Aorta (tissue), 5 donors: ENCODE data around the gene CCDC142. TPM values are rescaled to one million over a fixed set of nuclear protein-coding genes. Genes with fewer than 3 reads are reported as not detected.

Experiments
- ATAC-seq: fragments of 200-7000 bp; cut with Tn5 transposase; one replicate; pipeline ENCODE4 v1.9.1; 2022; ENCODE audit warnings: moderate library complexity; ENCODE audit not compliant: low FRiP score
- DNase-seq, 2 donors: peaks; one replicate each; pipeline ENCODE4 v3.0.0-alpha.2; 2020
- H3K27ac ChIP-seq, 2 donors: one replicate each; pipeline ENCODE4 v1.5.1; 2013; ENCODE audit warnings: low read length in 2 of 2, mild to moderate bottlenecking in 2 of 2, moderate library complexity in 2 of 2, control low read depth in 1 of 2, inconsistent platforms in 1 of 2, low read depth in 1 of 2
- H3K27me3 ChIP-seq, 2 donors: one replicate each; pipeline ENCODE4 v1.6.1; 2013; ENCODE audit warnings: control low read depth in 1 of 2, low read length in 1 of 2, mild to moderate bottlenecking in 1 of 2, moderate library complexity in 1 of 2; ENCODE audit not compliant: insufficient read depth in 2 of 2, control insufficient read depth in 1 of 2
- H3K36me3 ChIP-seq, 2 donors: one replicate each; pipeline ENCODE4 v1.6.1; 2013; ENCODE audit warnings: control low read depth in 1 of 2, low read length in 1 of 2, mild to moderate bottlenecking in 1 of 2; ENCODE audit not compliant: insufficient read depth in 2 of 2, control insufficient read depth in 1 of 2
- H3K4me1 ChIP-seq, 2 donors: one replicate each; pipeline ENCODE4 v1.6.1; 2013; ENCODE audit warnings: low read length in 2 of 2, control low read depth in 1 of 2, mild to moderate bottlenecking in 1 of 2, moderate library complexity in 1 of 2; ENCODE audit not compliant: insufficient read depth in 2 of 2, control insufficient read depth in 1 of 2
- H3K4me3 ChIP-seq, 2 donors: one replicate each; pipeline ENCODE4 v1.5.1; 2013; ENCODE audit warnings: low read length in 2 of 2, control low read depth in 1 of 2, mild to moderate bottlenecking in 1 of 2
- H3K9me3 ChIP-seq: one replicate; pipeline ENCODE4 v1.6.1; 2013; ENCODE audit warnings: mild to moderate bottlenecking, low read length; ENCODE audit not compliant: control insufficient read depth
- WGBS, 2 donors: extraction: QIAGEN DNeasy Blood & Tissue Kit; methylation state at CpG; one replicate each; pipeline ENCODE4 v1.1.7; 2013; 5-methylcytosine and 5-hydroxymethylcytosine counted together
- intact Hi-C, 2 donors: fragments of 100-400 bp; cut with DNase I; formaldehyde crosslinking; loops; one replicate each; pipeline versions ENCODE4 v1.14.2 to v1.15.0; 2022
- polyA plus RNA-seq, 2 donors: library from polyadenylated mRNA; stranded (reverse); fragments of 200-250 nt; gene quantifications; one replicate each; pipeline ENCODE4 v1.2.3, GENCODE V29; 2013
- total RNA-seq, 2 donors: library from RNA; stranded (reverse); fragmentation: NEBNext Ultra II Directional; extraction: Animal tissue kit (Norgen Biotek cat#: 25700); gene quantifications; one replicate each; pipeline ENCODE4 v1.2.1, GENCODE V29; 2021
- donor health status: healthy with polysubstance abuse.
- donor health status: Bipolar disorder and iron deficiency.
- donor health status: DM: no; HTN: no; CAD: no.
- donor health status: DM: no; HTN: no; CAD: no.
- donor health status: DM: yes; HTN: yes; CAD: no.

CCDC142 gene
- total and polyA plus RNA-seq, 4 donors, result 3.4 to 26.0 (median 12.7) TPM

GRCh38 chr2:74515271-74515980 lies 32.6 kb upstream of the CCDC142 start:
- no peak overlapping the region for H3K27ac ChIP-seq
- H3K9me3 ChIP-seq, result no peaks in the 10 kb centered on the region
- H3K27me3 ChIP-seq, result peaks cover 0 to 3% of the 10 kb centered on the region in 2 donors
- H3K36me3 ChIP-seq, result no peaks in the 10 kb centered on the region
- intact Hi-C loops, result no loop called here
- H3K4me1 ChIP-seq, result no peaks in the 10 kb centered on the region
- H3K4me3 ChIP-seq, result no peak overlapping the region
- DNase-seq, result no peak
- ATAC-seq, result no peak
- 4 to 6% methylated on average over 53 to 60 of the region's 60 CpGs for WGBS, 2 donors

DNA sequence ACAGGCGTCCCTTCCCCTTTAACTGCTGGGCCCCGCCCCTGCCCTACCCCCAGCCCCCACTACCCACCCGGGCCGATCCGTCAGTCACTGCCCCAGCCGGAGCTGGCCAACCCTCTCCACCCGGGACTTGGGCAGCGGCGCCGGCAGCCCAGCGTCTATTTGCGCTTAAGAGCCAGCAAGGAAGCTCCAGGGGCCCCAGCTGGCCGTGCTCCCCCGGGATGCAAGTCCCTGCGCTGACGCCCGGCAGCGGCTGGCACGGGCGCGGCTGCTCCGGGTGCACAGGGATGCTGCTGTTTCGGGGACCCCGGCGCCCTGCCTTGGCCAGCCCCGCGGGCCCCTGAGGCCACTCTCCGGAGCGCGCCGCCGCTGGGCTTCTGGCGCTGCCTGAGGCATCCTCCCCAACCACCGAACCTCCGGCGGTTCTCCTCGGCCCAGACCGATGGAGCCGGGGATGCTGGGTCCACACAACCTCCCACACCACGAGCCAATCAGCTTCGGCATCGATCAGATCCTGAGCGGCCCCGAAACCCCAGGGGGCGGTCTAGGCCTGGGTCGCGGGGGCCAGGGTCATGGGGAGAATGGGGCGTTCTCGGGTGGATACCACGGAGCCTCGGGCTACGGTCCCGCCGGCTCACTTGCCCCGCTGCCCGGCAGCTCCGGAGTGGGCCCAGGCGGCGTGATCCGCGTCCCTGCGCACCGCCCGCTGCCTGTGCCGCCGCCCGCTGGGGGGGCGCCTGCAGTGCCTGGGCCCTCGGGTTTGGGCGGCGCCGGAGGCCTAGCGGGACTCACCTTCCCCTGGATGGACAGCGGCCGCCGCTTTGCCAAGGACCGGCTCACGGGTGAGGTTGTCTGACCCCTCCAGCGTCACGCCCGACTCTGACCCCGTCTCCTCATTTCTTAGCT lies 31.8 kb upstream of the CCDC142 start, which contains the start of gene TLX2:
Gene TLX2 (plus strand): TSS at position 83 of the 903 bp plus-strand sequence. CDS start 357 bp downstream, at position 440.
- Histone ChIP-seq H3K27me3 (no peaks in the 10 kb centered on the region), H3K36me3 (no peaks in the 10 kb centered on the region), H3K27ac (no peak within 1 kb of the TSS), H3K9me3 (no peaks in the 10 kb centered on the region), H3K4me3 (no peak within 1 kb of the TSS), H3K4me1 (no peaks in the 10 kb centered on the region)
- ATAC-seq (no peak), DNase-seq (no peak)
- WGBS, 2 donors, result 3 to 5% methylated on average over 52 to 82 of the region's 82 CpGs
- intact Hi-C loops, result no loop called here

DNA sequence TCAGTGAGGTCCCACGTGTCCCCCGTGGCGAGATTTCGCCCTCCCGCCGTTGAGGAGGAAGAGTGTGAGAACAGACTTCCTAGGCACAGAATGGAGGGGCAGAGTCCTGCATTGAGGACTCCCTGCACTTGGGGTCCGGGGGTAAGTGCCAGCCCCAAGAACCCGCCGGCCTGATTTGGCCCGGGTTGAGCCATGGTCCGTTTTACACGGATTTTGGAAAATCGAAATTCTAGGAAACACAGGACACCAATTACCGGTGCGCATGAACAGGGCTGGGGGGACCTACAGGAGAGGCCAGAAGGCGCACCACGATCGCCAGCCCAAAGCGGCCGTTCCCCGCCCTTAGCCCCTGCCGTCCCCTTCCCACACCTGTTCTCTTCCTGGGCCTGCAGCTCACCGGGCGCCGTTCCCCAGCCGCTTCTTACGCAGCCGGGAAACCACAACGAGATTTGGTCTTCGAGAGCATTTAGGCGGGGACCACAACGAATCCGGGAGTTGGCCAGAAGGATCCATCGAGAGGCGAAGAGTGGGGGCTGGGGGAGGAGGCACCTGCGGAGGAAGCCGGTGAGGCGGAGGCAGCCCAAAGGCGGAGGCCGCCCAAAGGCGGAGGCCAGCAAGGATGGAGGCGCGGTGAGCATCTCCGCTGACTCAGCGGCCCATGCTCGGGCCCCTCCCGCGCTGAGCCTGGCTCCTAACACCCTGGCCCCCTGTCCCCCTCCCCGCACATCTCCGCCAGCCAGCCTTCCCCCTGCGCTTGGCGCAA lies 31.0 kb upstream of the CCDC142 start:
- H3K9me3 ChIP-seq, result no peaks in the 10 kb centered on the region
- no peak overlapping the region for H3K4me3 ChIP-seq
- H3K4me1 ChIP-seq, result no peaks in the 10 kb centered on the region
- ATAC-seq, result no peak
- intact Hi-C loops, result no loop called here
- H3K27ac ChIP-seq, result no peak overlapping the region
- no peaks in the 10 kb centered on the region for H3K27me3 ChIP-seq
- no peaks in the 10 kb centered on the region for H3K36me3 ChIP-seq
- 6% methylated on average over 49 to 52 of the region's 52 CpGs for WGBS, 2 donors
- DNase-seq, result peak in 1 of 2 donors; percentile 72

DNA sequence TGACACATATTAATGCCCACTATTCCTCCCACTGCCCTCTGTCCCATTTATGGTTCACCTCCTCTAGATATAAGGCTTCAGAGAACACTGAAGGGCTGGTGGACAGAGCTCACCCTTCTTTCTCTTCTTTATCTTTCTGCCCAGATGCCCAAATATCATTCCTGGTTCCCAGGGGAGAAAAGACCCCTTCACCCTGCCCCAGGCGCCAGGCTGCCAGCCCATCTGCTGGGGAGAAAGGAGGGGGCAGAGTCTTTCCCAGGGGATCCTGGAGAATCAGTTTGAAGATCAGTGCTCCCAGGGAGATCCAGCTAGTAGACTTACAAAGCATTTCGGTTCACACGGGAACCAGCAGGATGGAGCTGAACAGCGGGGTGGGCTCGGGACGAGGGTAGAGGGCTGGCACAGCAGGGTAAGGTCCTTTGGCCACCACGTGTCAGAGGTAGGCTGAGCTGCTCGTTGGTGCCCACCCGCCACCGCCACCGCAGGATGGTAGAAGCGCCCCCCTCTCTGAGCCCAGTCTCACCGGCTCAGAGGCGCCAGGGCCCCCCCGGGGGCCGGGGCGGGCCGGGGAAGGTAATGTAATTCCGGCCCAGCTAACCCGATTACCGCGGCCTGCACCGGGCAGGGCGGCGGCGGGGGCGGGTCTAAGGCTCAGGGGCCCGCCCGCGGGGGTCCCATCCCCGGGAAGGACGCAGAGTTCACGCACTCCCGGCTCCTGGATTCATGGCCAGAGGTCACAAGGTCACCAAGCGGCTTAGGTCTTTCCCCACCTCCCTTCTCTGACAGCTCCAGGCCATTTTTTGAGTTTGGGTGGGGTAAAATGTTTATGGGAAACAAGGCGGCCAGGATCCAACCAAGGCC lies 30.2 kb upstream of the CCDC142 start:
- DNase-seq (no peak), ATAC-seq (no peak)
- 8% methylated on average over 26 to 36 of the region's 36 CpGs for WGBS, 2 donors
- Histone ChIP-seq H3K27me3 (no peaks in the 10 kb centered on the region), H3K36me3 (no peaks in the 10 kb centered on the region), H3K4me3 (no peak overlapping the region), H3K27ac (no peak overlapping the region), H3K4me1 (no peaks in the 10 kb centered on the region), H3K9me3 (no peaks in the 10 kb centered on the region)
- intact Hi-C loops, result no loop called here

DNA sequence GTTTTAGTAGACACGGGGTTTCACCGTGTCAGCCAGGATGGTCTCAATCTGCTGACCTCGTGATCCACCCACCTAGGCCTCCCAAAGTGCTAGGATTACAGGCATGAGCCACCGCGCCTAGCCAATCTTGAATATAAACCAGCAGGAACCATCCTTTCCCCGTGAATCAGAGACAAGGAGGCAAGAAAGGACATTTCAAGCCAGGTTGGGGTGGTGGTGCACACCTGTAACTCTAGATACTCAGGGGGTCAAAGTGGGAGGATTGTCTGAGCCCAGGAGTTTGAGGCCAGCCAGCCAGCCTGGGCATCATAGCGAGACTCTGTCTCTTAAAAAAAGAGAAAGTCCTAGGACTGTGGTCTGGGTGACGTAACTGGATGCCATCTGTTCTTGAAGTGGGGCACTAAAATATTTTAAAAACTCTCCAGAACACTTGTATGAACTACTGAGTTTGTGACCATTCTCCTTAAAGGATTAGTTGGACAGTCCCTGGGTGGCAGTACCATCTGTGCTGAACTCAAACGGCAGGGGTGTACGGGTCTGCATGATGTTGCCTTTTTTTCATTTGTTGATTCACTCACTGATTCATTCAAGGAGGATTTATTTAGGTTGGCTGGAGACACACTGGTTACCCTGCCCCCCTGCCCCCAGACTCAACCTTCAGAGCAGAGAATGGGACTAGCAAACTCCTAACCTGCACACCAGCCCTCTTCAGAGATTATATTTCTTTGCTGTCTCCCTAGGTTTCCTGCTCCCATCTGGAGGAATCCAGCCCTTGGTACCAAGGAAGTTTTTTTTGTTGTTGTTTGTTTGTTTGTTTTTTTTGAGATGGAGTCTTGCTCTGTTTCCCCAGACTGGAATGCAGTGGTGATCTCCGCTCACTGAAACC lies 28.5 kb upstream of the CCDC142 start:
- H3K36me3 ChIP-seq, result no peaks in the 10 kb centered on the region
- H3K4me3 ChIP-seq, result no peak overlapping the region
- intact Hi-C loops, result no loop called here
- no peak for DNase-seq
- no peaks in the 10 kb centered on the region for H3K4me1 ChIP-seq
- H3K27ac ChIP-seq, result no peak overlapping the region
- no peak for ATAC-seq
- no peaks in the 10 kb centered on the region for H3K27me3 ChIP-seq
- no peaks in the 10 kb centered on the region for H3K9me3 ChIP-seq
- 28 to 37% methylated on average over 11 of the region's 11 CpGs for WGBS, 2 donors

GRCh38 chr2:74510272-74510671 lies 27.5 kb upstream of the CCDC142 start:
- H3K4me3 ChIP-seq, result no peak overlapping the region
- H3K9me3 ChIP-seq, result no peaks in the 10 kb centered on the region
- peaks cover 0 to 1% of the 10 kb centered on the region in 2 donors for H3K36me3 ChIP-seq
- 74 to 78% methylated on average over 4 of the region's 4 CpGs for WGBS, 2 donors
- DNase-seq (no peak), ATAC-seq (no peak)
- H3K27me3 ChIP-seq, result no peaks in the 10 kb centered on the region
- H3K4me1 ChIP-seq, result no peaks in the 10 kb centered on the region
- intact Hi-C loops, result no loop called here
- H3K27ac ChIP-seq, result no peak overlapping the region

DNA sequence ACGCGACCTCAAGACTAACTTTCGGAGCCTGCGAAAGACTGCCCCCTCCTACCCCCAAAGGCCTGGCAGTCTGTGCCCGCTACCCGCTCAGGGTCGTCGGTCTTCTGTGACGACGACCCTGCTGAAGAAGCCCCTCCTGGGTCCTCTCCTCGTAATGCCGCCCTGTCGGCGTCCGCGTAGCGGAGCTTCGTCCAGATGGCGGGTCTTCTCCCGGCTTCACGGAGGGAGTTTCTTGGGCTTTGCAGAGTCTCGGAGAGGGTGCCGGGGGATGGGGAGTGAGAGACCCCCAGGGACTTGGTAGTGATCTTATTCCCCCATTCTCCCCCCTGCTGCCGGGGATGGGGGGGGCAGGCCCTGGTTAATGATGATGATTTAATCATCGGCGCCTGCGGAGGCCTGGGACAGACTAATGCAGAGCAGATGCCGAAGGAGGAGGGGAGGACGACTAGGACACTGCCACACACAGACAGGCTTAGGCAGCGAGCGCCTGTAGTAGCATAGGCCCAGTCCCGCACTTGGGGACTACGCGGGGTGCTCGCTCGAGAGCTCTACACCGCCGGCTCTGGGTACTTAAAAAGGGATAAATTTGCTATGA lies 25.2 kb upstream of the CCDC142 start:
- 17 to 18% methylated on average over 38 of the region's 38 CpGs for WGBS, 2 donors
- no peaks in the 10 kb centered on the region for H3K27me3 ChIP-seq
- no peaks in the 10 kb centered on the region for H3K4me1 ChIP-seq
- ATAC-seq (no peak), DNase-seq (no peak)
- no peaks in the 10 kb centered on the region for H3K9me3 ChIP-seq
- peak overlapping the region in 1 of 2 donors; percentile 23 for H3K27ac ChIP-seq
- H3K4me3 ChIP-seq, result peak overlapping the region; percentile 15 to 51
- peaks cover 0 to 1% of the 10 kb centered on the region in 2 donors for H3K36me3 ChIP-seq
- intact Hi-C loops, result loop anchor here in 1 of 2 donors (2.0 kb wide), 1 partner anchor 21 kb away; the partner anchor contains the start of genes AUP1 and HTRA2
